ENCODE results near the gene ZP2. TPM values are rescaled to one million over a fixed set of nuclear protein-coding genes. Genes with fewer than 3 reads are reported as not detected.

ZP2 gene
- total RNA-seq, 1 experiment from 2014 or later, result not detected

- BruUV-seq (replicated peaks), result no TSS peak
- Histone ChIP-seq H3K79me2 (ENCODE audit: low read depth) (0 out of 2 replicates have a peak, but pooled peaks cover 4% of the 10 kb centered on the region), H3K27me3 (ENCODE audit: insufficient read depth, low read depth) (no peaks in the 10 kb centered on the region), H2AFZ (no peak overlapping the region), H3K36me3 (ENCODE audit: low read depth) (peaks cover 31% of the 10 kb centered on the region), H3K27ac (0 out of 2 replicates have a peak overlapping the region, but pooled peaks have one; percentile 18), H3K9me2 (ENCODE audit: insufficient read depth) (no peaks in the 10 kb centered on the region), H3K4me2 (no peak overlapping the region), H3K4me1 (replicated peaks; ENCODE audit: insufficient read depth) (no peaks in the 10 kb centered on the region), H3K4me3 (no peak overlapping the region), H3F3A (ENCODE audit: insufficient read depth, low read depth) (no peaks in the 10 kb centered on the region; the same call in 1 of the 2 replicates), H4K20me1 (ENCODE audit: insufficient read depth) (no peaks in the 10 kb centered on the region), H3K9me3 (ENCODE audit: insufficient read depth, low read depth) (no peaks in the 10 kb centered on the region)
- CTCF ChIA-PET, result interaction anchor here (1.0 kb wide), 1 partner anchor 7 kb away, joined by 4 read pairs; no protein-coding TSS in a partner anchor
- POLR2A ChIA-PET (ENCODE audit: unreplicated experiment), result interaction anchor here (1.1 kb wide), 1 partner anchor 316 kb away, joined by 3 read pairs; no protein-coding TSS in a partner anchor
- TF ChIP-seq, protein P1, sequence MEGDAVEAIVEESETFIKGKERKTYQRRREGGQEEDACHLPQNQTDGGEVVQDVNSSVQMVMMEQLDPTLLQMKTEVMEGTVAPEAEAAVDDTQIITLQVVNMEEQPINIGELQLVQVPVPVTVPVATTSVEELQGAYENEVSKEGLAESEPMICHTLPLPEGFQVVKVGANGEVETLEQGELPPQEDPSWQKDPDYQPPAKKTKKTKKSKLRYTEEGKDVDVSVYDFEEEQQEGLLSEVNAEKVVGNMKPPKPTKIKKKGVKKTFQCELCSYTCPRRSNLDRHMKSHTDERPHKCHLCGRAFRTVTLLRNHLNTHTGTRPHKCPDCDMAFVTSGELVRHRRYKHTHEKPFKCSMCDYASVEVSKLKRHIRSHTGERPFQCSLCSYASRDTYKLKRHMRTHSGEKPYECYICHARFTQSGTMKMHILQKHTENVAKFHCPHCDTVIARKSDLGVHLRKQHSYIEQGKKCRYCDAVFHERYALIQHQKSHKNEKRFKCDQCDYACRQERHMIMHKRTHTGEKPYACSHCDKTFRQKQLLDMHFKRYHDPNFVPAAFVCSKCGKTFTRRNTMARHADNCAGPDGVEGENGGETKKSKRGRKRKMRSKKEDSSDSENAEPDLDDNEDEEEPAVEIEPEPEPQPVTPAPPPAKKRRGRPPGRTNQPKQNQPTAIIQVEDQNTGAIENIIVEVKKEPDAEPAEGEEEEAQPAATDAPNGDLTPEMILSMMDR (conservative IDR thresholded peaks at IDR 0.05), result no peak
- no peak for TF ChIP-seq EZH2 (IDR thresholded peaks at IDR 0.05; ENCODE audit: low read depth)
- no peak for DNase-seq
- intact Hi-C loops (cut with micrococcal nuclease; ENCODE audit: unreplicated experiment), result no loop called here
Measured at GRCh38 chr16:21166561-21166961, 44.8 kb downstream of the ZP2 start.

DNA sequence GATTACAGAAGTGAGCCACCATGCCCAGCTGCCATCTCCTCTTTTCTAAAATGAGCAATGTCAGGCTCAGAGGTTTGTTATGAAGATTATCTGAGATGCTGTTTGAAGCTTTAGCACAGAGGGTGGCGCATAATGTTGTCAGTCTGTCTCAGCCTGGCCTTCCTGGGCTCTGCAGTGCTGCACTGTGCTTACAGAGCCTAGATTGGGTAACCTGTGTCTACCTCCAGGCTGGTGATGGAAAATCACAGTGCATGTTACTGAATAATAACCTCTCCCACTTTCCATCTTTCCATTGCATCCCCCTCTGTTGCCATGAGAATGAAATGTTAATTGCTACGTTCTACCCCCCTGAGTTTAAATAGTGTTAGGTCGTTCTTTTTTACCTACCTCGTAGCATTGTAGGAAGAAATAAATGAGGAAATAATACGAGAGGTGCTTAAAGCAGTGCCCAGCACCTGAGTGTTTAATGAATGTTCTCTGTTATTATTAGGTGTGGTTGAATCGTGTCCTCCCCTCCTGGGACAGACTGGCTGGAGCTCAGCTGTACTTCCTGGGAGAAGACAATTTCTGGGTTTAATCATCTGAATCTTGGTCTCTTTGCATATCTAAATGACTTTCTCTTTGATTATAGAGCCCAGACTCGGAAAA is 46.7 kb downstream of the ZP2 start:
- Histone ChIP-seq H3K27ac (no peak overlapping the region), H3K79me2 (ENCODE audit: low read depth) (peaks cover 23% of the 10 kb centered on the region), H3K36me3 (ENCODE audit: low read depth) (peaks cover 33% of the 10 kb centered on the region), H4K20me1 (ENCODE audit: insufficient read depth) (peaks cover 3% of the 10 kb centered on the region), H3K4me3 (no peak overlapping the region), H3K4me1 (replicated peaks; ENCODE audit: insufficient read depth) (peaks cover 11% of the 10 kb centered on the region), H3K4me2 (no peak overlapping the region), H3K9me3 (ENCODE audit: insufficient read depth, low read depth) (no peaks in the 10 kb centered on the region), H3F3A (ENCODE audit: insufficient read depth, low read depth) (peaks cover 4% of the 10 kb centered on the region; the same call in 1 of the 2 replicates), H2AFZ (no peak overlapping the region), H3K27me3 (ENCODE audit: insufficient read depth, low read depth) (no peaks in the 10 kb centered on the region), H3K9me2 (ENCODE audit: insufficient read depth) (no peaks in the 10 kb centered on the region)
- POLR2A ChIA-PET (ENCODE audit: unreplicated experiment), result no interaction called here
- CTCF ChIA-PET, result no interaction called here
- BruUV-seq (replicated peaks), result no TSS peak
- TF ChIP-seq, protein P1 (conservative IDR thresholded peaks at IDR 0.05), result no peak
- no peak for TF ChIP-seq EZH2 (IDR thresholded peaks at IDR 0.05; ENCODE audit: low read depth)
- intact Hi-C loops (cut with micrococcal nuclease; ENCODE audit: unreplicated experiment), result no loop called here
- no peak for DNase-seq

DNA sequence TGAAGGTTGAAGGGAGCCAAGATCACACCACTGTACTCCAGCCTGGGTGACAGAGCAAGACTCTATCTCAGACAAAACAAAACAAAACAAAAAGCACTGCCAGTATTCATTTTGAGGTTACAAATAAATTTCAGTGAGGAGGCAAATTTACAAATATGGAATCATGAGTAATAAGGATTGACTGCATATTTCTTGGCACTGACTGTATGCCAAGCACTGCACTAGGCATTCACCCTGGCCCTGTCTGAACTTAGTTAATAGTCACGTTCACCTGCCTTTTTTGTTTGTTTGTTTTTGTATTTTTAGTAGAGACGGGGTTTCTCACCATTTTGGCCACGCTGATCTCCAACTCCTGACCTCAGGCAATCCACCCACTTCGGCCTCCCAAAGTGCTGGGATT is 47.8 kb downstream of the ZP2 start:
- POLR2A ChIA-PET (ENCODE audit: unreplicated experiment), result no interaction called here
- H3K9me3 ChIP-seq (ENCODE audit: insufficient read depth, low read depth), result no peaks in the 10 kb centered on the region
- no peak overlapping the region for H3K4me2 ChIP-seq
- H2AFZ ChIP-seq, result no peak overlapping the region
- H4K20me1 ChIP-seq (ENCODE audit: insufficient read depth), result peaks cover 3% of the 10 kb centered on the region
- no peak for DNase-seq
- BruUV-seq (replicated peaks), result no TSS peak
- H3K36me3 ChIP-seq (ENCODE audit: low read depth), result peaks cover 26% of the 10 kb centered on the region
- intact Hi-C loops (cut with micrococcal nuclease; ENCODE audit: unreplicated experiment), result no loop called here
- peaks cover 11% of the 10 kb centered on the region for H3K4me1 ChIP-seq (replicated peaks; ENCODE audit: insufficient read depth)
- H3F3A ChIP-seq (ENCODE audit: insufficient read depth, low read depth), result peaks cover 5% of the 10 kb centered on the region; the same call in 1 of the 2 replicates
- no peak for TF ChIP-seq EZH2 (IDR thresholded peaks at IDR 0.05; ENCODE audit: low read depth)
- TF ChIP-seq, protein P1 (conservative IDR thresholded peaks at IDR 0.05), result no peak
- no peak overlapping the region for H3K4me3 ChIP-seq
- H3K27me3 ChIP-seq (ENCODE audit: insufficient read depth, low read depth), result no peaks in the 10 kb centered on the region
- peaks cover 23% of the 10 kb centered on the region for H3K79me2 ChIP-seq (ENCODE audit: low read depth)
- CTCF ChIA-PET, result no interaction called here
- H3K27ac ChIP-seq, result no peak overlapping the region
- H3K9me2 ChIP-seq (ENCODE audit: insufficient read depth), result no peaks in the 10 kb centered on the region
